Measurements from ENCODE around the gene DNAJC1.
"Not testable (repeated sequence)": the region's sequence is repeated elsewhere in the genome, so short reads cannot be mapped to it uniquely, and the experiment has no call there.

The DNAJC1 gene

GRCh38 chr10:21820952-21821351, 182.6 kb downstream of the DNAJC1 start:
- H3K27me3 ChIP-seq (ENCODE audit: control insufficient read depth, low read length) = no peaks in the 10 kb centered on the region
- H3K27ac ChIP-seq (ENCODE audit: low read depth, low read length) = no peak overlapping the region
- H3K4me3 ChIP-seq (ENCODE audit: low read length) = no peak overlapping the region
- no peaks in the 10 kb centered on the region for H3K4me1 ChIP-seq (ENCODE audit: control insufficient read depth, low read length)
- H3K4me2 ChIP-seq (ENCODE audit: low read length) = no peak overlapping the region
- no peaks in the 10 kb centered on the region for H4K20me1 ChIP-seq (ENCODE audit: control insufficient read depth, insufficient read depth, low read depth, low read length)
- no peaks in the 10 kb centered on the region for H3K79me2 ChIP-seq (ENCODE audit: control insufficient read depth, low read length)
- H3K9me2 ChIP-seq (replicated peaks; ENCODE audit: control insufficient read depth, low read length) = no peaks in the 10 kb centered on the region
- H3K9me3 ChIP-seq (ENCODE audit: control insufficient read depth, insufficient read depth, low read length) = no peaks in the 10 kb centered on the region
- no peaks in the 10 kb centered on the region for H3K36me3 ChIP-seq (ENCODE audit: control insufficient read depth, low read length)
- TF ChIP-seq EZH2phosphoT487 (IDR thresholded peaks at IDR 0.05; ENCODE audit: borderline replicate concordance, low read length) (no peak), CTCF (IDR thresholded peaks at IDR 0.05; ENCODE audit: low read depth, low read length, poor library complexity, severe bottlenecking) (no peak)
- H3F3A ChIP-seq (ENCODE audit: control insufficient read depth, insufficient read depth) = no peaks in the 10 kb centered on the region

- H3K9me2 ChIP-seq (replicated peaks; ENCODE audit: control insufficient read depth, low read length); H3K4me2 ChIP-seq (ENCODE audit: low read length); H3K27ac ChIP-seq (ENCODE audit: low read depth, low read length); H3K4me3 ChIP-seq (ENCODE audit: low read length); H3K9me3 ChIP-seq (ENCODE audit: control insufficient read depth, insufficient read depth, low read length); H3F3A ChIP-seq (ENCODE audit: control insufficient read depth, insufficient read depth); H3K79me2 ChIP-seq (ENCODE audit: control insufficient read depth, low read length); H3K36me3 ChIP-seq (ENCODE audit: control insufficient read depth, low read length); H3K27me3 ChIP-seq (ENCODE audit: control insufficient read depth, low read length); H3K4me1 ChIP-seq (ENCODE audit: control insufficient read depth, low read length); H4K20me1 ChIP-seq (ENCODE audit: control insufficient read depth, insufficient read depth, low read depth, low read length): not testable (repeated sequence)
Measured at GRCh38 chr10:21818416-21818815, 185.1 kb downstream of the DNAJC1 start.

- H3K9me2 ChIP-seq (replicated peaks; ENCODE audit: control insufficient read depth, low read length) = no peaks in the 10 kb centered on the region
- no peaks in the 10 kb centered on the region for H3K36me3 ChIP-seq (ENCODE audit: control insufficient read depth, low read length)
- no peak overlapping the region for H3K27ac ChIP-seq (ENCODE audit: low read depth, low read length)
- peaks cover 3% of the 10 kb centered on the region; the same call in 1 of the 2 replicates for H3K9me3 ChIP-seq (ENCODE audit: control insufficient read depth, insufficient read depth, low read length)
- H3K4me2 ChIP-seq (ENCODE audit: low read length) = no peak overlapping the region
- no peak for TF ChIP-seq EZH2phosphoT487 (IDR thresholded peaks at IDR 0.05; ENCODE audit: borderline replicate concordance, low read length)
- no peak for TF ChIP-seq CTCF (IDR thresholded peaks at IDR 0.05; ENCODE audit: low read depth, low read length, poor library complexity, severe bottlenecking)
- H3F3A ChIP-seq (ENCODE audit: control insufficient read depth, insufficient read depth) = no peaks in the 10 kb centered on the region
- H4K20me1 ChIP-seq (ENCODE audit: control insufficient read depth, insufficient read depth, low read depth, low read length) = no peaks in the 10 kb centered on the region
- no peaks in the 10 kb centered on the region for H3K79me2 ChIP-seq (ENCODE audit: control insufficient read depth, low read length)
- peaks cover 10% of the 10 kb centered on the region for H3K4me1 ChIP-seq (ENCODE audit: control insufficient read depth, low read length)
- no peaks in the 10 kb centered on the region for H3K27me3 ChIP-seq (ENCODE audit: control insufficient read depth, low read length)
- H3K4me3 ChIP-seq (ENCODE audit: low read length) = no peak overlapping the region
Measured at GRCh38 chr10:21814866-21815265, 188.7 kb downstream of the DNAJC1 start.

- Histone ChIP-seq H3K4me2 (ENCODE audit: low read length) (peak overlapping the region; percentile 36; the same call in 1 of the 2 replicates), H3F3A (ENCODE audit: control insufficient read depth, insufficient read depth) (no peaks in the 10 kb centered on the region), H3K36me3 (ENCODE audit: control insufficient read depth, low read length) (no peaks in the 10 kb centered on the region), H3K4me3 (ENCODE audit: low read length) (peak overlapping the region; percentile 15; the same call in 1 of the 2 replicates), H3K79me2 (ENCODE audit: control insufficient read depth, low read length) (no peaks in the 10 kb centered on the region), H3K27ac (ENCODE audit: low read depth, low read length) (no peak overlapping the region), H3K4me1 (ENCODE audit: control insufficient read depth, low read length) (peaks cover 10% of the 10 kb centered on the region), H3K9me3 (ENCODE audit: control insufficient read depth, insufficient read depth, low read length) (peaks cover 3% of the 10 kb centered on the region; the same call in 1 of the 2 replicates), H3K27me3 (ENCODE audit: control insufficient read depth, low read length) (no peaks in the 10 kb centered on the region), H4K20me1 (ENCODE audit: control insufficient read depth, insufficient read depth, low read depth, low read length) (no peaks in the 10 kb centered on the region), H3K9me2 (replicated peaks; ENCODE audit: control insufficient read depth, low read length) (no peaks in the 10 kb centered on the region)
- TF ChIP-seq EZH2phosphoT487 (IDR thresholded peaks at IDR 0.05; ENCODE audit: borderline replicate concordance, low read length) = no peak
- TF ChIP-seq CTCF (IDR thresholded peaks at IDR 0.05; ENCODE audit: low read depth, low read length, poor library complexity, severe bottlenecking) = no peak
Measured at GRCh38 chr10:21813946-21814345, 189.6 kb downstream of the DNAJC1 start.
